ENCODE measurements around the gene LRRC36. TPM values are rescaled to one million over a fixed set of nuclear protein-coding genes. Genes with fewer than 3 reads are reported as not detected.

LRRC36 gene
- polyA plus RNA-seq, 1 experiment, result not detected

DNA sequence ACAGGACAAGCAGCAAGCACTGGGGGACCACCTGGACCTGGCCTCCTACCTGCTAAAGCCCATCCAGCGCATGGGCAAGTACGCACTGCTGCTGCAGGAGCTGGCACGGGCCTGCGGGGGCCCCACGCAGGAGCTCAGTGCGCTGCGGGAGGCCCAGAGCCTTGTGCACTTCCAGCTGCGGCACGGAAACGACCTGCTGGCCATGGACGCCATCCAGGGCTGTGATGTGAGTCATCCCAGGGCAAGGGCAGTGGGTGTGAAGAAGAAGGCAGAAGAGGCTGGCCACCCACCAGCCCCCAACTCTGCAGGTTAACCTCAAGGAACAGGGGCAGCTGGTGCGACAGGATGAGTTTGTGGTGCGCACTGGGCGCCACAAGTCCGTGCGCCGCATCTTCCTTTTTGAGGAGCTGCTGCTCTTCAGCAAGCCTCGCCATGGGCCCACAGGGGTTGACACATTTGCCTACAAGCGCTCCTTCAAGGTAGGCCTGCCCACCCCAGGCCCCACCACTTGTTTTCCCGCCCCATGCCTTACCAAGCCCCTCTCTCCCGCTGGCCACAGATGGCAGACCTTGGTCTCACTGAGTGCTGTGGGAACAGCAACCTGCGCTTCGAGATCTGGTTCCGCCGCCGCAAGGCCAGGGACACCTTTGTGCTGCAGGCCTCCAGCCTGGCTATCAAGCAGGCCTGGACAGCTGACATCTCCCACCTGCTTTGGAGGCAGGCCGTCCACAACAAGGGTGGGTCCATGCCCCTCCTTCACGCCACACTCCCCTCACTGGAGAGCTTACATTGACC, 40.0 kb upstream of the LRRC36 start:
- TF ChIP-seq, protein P1, sequence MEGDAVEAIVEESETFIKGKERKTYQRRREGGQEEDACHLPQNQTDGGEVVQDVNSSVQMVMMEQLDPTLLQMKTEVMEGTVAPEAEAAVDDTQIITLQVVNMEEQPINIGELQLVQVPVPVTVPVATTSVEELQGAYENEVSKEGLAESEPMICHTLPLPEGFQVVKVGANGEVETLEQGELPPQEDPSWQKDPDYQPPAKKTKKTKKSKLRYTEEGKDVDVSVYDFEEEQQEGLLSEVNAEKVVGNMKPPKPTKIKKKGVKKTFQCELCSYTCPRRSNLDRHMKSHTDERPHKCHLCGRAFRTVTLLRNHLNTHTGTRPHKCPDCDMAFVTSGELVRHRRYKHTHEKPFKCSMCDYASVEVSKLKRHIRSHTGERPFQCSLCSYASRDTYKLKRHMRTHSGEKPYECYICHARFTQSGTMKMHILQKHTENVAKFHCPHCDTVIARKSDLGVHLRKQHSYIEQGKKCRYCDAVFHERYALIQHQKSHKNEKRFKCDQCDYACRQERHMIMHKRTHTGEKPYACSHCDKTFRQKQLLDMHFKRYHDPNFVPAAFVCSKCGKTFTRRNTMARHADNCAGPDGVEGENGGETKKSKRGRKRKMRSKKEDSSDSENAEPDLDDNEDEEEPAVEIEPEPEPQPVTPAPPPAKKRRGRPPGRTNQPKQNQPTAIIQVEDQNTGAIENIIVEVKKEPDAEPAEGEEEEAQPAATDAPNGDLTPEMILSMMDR (IDR thresholded peaks at IDR 0.05; ENCODE audit: insufficient read depth, low read depth, low read length), result no peak
- CTCF ChIA-PET, result interaction anchor here (0.5 to 3.1 kb wide), 5 partner anchors 18 to 47 kb away, joined by 3 to 29 read pairs (median 3); partner anchors contain the start of gene SLC9A5
- H3K4me3 ChIP-seq (ENCODE audit: low read depth, low read length), result no peak overlapping the region
- no peak for DNase-seq (ENCODE audit: low read depth)
- POLR2A ChIA-PET, result no interaction called here
- peaks cover 1% of the 10 kb centered on the region for H3K36me3 ChIP-seq (ENCODE audit: control insufficient read depth, insufficient read depth, low read length)
- H3K27me3 ChIP-seq (ENCODE audit: control insufficient read depth, insufficient read depth, low read length), result no peaks in the 10 kb centered on the region

DNA sequence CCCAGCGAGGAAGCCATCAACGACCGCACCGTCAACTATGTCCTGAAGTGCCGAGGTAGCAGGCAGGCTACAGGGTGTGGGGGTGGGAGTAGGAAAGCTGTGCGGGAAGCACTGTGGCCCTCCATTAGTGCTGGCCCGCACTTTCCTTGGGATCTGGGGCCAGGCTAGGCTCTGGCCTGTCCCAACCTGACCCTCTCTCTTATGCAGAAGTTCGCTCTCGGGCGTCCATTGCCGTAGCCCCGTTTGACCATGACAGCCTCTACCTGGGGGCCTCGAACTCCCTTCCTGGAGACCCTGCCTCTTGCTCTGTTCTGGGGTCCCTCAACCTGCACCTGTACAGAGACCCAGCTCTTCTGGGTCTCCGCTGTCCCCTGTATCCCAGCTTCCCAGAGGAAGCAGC, 38.7 kb upstream of the LRRC36 start:
- ChIA-PET POLR2A (no interaction called here), CTCF (interaction anchor here (1.6 kb wide), 1 partner anchor 27 kb away, joined by 4 read pairs; no protein-coding TSS in a partner anchor)
- Histone ChIP-seq H3K36me3 (ENCODE audit: control insufficient read depth, insufficient read depth, low read length) (peaks cover 1% of the 10 kb centered on the region), H3K4me3 (ENCODE audit: low read depth, low read length) (no peak overlapping the region), H3K27me3 (ENCODE audit: control insufficient read depth, insufficient read depth, low read length) (no peaks in the 10 kb centered on the region)
- TF ChIP-seq, protein P1 (IDR thresholded peaks at IDR 0.05; ENCODE audit: insufficient read depth, low read depth, low read length), result no peak
- DNase-seq (ENCODE audit: low read depth), result no peak

DNA sequence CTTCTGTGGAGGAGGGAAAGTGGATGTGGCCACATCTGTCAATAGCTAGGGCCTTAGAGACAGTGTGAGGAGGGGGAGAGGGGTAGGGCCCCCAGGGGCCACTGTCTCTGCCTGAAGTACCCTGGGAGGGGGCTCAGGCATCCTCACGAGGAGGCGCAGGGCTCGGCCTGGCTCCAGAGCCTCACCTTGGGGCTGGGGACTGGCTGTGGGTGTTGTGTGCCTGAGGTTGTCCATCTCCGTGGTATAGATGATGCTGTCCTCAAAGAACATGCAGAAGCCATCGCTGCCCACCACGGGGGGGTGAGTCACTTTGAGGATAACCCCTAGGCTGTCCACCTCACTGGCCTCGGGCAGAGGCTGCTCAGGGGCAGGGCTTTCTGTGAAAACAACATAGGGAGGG, 35.2 kb upstream of the LRRC36 start:
- TF ChIP-seq, protein P1 (IDR thresholded peaks at IDR 0.05; ENCODE audit: insufficient read depth, low read depth, low read length), result no peak
- Histone ChIP-seq H3K27me3 (ENCODE audit: control insufficient read depth, insufficient read depth, low read length) (no peaks in the 10 kb centered on the region), H3K4me3 (ENCODE audit: low read depth, low read length) (no peak overlapping the region), H3K36me3 (ENCODE audit: control insufficient read depth, insufficient read depth, low read length) (peaks cover 1% of the 10 kb centered on the region)
- ChIA-PET CTCF (interaction anchor here (0.8 kb wide), 1 partner anchor 31 kb away, joined by 4 read pairs; no protein-coding TSS in a partner anchor), POLR2A (no interaction called here)
- no peak for DNase-seq (ENCODE audit: low read depth)

DNA sequence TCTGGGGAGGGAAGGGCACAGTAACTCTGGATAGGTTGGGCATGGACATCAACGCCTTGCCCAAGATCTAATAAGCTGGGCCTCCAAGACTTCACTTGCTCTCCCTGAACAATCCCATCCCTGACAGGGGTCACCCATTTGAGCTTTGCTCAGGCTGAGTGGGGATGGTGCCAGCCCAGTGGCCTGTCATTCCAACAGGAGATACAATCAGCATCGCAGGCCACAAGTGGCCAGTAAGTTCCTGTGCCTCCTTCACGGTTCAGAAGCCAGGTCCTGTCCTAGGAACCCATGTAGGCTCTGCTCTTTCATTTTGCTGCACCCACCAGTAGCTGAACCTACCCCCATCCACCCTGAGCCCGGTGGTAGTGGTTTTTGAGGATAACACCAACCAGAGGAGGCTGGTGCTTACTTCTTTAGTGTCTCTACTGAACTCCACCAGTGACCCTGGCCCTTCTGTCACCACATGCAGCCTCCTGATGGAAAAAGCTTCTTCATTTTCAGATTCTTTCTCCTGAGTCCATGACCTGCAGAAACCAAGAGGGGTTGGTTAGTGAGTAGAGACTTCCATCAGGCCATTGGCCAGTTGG, 32.4 kb upstream of the LRRC36 start:
- Histone ChIP-seq H3K27me3 (ENCODE audit: control insufficient read depth, insufficient read depth, low read length) (no peaks in the 10 kb centered on the region), H3K36me3 (ENCODE audit: control insufficient read depth, insufficient read depth, low read length) (no peaks in the 10 kb centered on the region), H3K4me3 (ENCODE audit: low read depth, low read length) (no peak overlapping the region)
- ChIA-PET CTCF (interaction anchor here (0.7 to 5.2 kb wide), 4 partner anchors 11 to 32 kb away, joined by 3 to 39 read pairs (median 11); partner anchors contain the start of genes KCTD19 and LRRC36), POLR2A (no interaction called here)
- DNase-seq (ENCODE audit: low read depth), result no peak
- TF ChIP-seq, protein P1 (IDR thresholded peaks at IDR 0.05; ENCODE audit: insufficient read depth, low read depth, low read length), result no peak

DNA sequence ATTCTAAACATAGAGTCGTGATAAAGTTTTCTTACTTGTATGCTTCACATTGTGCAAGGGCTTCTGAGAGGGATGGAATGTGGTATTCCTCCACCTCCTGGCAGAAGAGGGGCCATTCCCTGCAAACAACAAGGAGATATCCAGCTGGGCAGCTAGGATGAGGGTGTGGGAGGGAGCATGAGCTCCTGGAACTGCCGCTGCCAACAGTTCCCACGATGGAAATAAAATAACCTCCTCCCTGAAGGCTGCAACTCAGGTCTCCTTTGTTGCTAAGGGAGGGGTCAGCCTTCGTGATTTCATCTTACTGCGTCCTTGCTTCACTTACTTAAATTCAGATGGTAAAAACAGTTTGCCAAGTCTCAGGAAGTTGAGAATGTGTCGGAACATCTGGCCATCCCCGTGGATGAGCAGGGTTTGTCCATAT, 31.7 kb upstream of the LRRC36 start:
- TF ChIP-seq, protein P1 (IDR thresholded peaks at IDR 0.05; ENCODE audit: insufficient read depth, low read depth, low read length), result peak; percentile 44
- peak; percentile 65 for DNase-seq (ENCODE audit: low read depth)
- H3K4me3 ChIP-seq (ENCODE audit: low read depth, low read length), result no peak overlapping the region
- H3K36me3 ChIP-seq (ENCODE audit: control insufficient read depth, insufficient read depth, low read length), result no peaks in the 10 kb centered on the region
- ChIA-PET CTCF (interaction anchor here (1.1 to 5.2 kb wide), 5 partner anchors 12 to 252 kb away, joined by 3 to 39 read pairs (median 4); no protein-coding TSS in a partner anchor), POLR2A (no interaction called here)
- H3K27me3 ChIP-seq (ENCODE audit: control insufficient read depth, insufficient read depth, low read length), result no peaks in the 10 kb centered on the region
